ENCODE measurements around the gene HHEX.

DNA sequence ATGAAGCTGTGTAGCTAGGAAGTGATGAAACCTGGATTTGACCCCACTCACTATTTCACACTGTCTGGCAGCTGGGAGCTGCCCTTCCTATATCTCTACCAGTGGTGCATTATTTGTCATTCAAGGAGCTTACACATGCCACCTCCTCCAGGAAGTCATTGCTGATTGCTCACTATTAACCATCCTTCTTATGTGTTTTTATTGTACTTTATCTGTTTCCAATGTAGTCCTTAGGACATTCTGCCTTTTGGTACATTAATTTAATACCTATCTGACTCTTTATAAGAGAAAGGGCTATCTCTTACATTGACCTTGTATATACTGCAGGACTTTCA, 31.0 kb downstream of the HHEX start:
- TF ChIP-seq POLR2A (IDR thresholded peaks at IDR 0.05; ENCODE audit: extremely low read depth, insufficient read length) = no peak
- TF ChIP-seq, protein P1, sequence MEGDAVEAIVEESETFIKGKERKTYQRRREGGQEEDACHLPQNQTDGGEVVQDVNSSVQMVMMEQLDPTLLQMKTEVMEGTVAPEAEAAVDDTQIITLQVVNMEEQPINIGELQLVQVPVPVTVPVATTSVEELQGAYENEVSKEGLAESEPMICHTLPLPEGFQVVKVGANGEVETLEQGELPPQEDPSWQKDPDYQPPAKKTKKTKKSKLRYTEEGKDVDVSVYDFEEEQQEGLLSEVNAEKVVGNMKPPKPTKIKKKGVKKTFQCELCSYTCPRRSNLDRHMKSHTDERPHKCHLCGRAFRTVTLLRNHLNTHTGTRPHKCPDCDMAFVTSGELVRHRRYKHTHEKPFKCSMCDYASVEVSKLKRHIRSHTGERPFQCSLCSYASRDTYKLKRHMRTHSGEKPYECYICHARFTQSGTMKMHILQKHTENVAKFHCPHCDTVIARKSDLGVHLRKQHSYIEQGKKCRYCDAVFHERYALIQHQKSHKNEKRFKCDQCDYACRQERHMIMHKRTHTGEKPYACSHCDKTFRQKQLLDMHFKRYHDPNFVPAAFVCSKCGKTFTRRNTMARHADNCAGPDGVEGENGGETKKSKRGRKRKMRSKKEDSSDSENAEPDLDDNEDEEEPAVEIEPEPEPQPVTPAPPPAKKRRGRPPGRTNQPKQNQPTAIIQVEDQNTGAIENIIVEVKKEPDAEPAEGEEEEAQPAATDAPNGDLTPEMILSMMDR (IDR thresholded peaks at IDR 0.05; ENCODE audit: low read depth, low read length) = no peak

Data from NB4 (cell line).